Muscle layer of duodenum (tissue), 2 donors: Measurements from ENCODE around the gene TARS1.

Source experiments
- H3K27ac ChIP-seq: one replicate; pipeline ENCODE4 v1.7.0; 2013; ENCODE audit warnings: mild to moderate bottlenecking, low read length
- H3K27me3 ChIP-seq: one replicate; pipeline ENCODE4 v1.7.0; 2013; ENCODE audit warnings: low read depth, mild to moderate bottlenecking, control low read depth, low read length
- H3K36me3 ChIP-seq, 2 donors: one replicate each; pipeline ENCODE4 v1.7.0; 2013; ENCODE audit warnings: low read length in 2 of 2, control low read depth in 1 of 2, mild to moderate bottlenecking in 1 of 2; ENCODE audit not compliant: insufficient read depth in 2 of 2, control insufficient read depth in 1 of 2
- H3K4me1 ChIP-seq, 2 donors: one replicate each; pipeline ENCODE4 v1.7.0; 2013; ENCODE audit warnings: low read length in 2 of 2, mild to moderate bottlenecking in 2 of 2, control low read depth in 1 of 2, moderate library complexity in 1 of 2; ENCODE audit not compliant: insufficient read depth in 2 of 2, control insufficient read depth in 1 of 2
- H3K4me3 ChIP-seq, 2 donors: one replicate each; pipeline ENCODE4 v1.7.0; 2013; ENCODE audit warnings: low read length in 2 of 2, low read depth in 1 of 2, mild to moderate bottlenecking in 1 of 2
- H3K9me3 ChIP-seq, 2 donors: one replicate each; pipeline ENCODE4 v1.7.0; 2013; ENCODE audit warnings: low read length in 2 of 2, control low read depth in 1 of 2, mild to moderate bottlenecking in 1 of 2; ENCODE audit not compliant: control insufficient read depth in 1 of 2
- donor health status: healthy.

Gene TARS1

DNA sequence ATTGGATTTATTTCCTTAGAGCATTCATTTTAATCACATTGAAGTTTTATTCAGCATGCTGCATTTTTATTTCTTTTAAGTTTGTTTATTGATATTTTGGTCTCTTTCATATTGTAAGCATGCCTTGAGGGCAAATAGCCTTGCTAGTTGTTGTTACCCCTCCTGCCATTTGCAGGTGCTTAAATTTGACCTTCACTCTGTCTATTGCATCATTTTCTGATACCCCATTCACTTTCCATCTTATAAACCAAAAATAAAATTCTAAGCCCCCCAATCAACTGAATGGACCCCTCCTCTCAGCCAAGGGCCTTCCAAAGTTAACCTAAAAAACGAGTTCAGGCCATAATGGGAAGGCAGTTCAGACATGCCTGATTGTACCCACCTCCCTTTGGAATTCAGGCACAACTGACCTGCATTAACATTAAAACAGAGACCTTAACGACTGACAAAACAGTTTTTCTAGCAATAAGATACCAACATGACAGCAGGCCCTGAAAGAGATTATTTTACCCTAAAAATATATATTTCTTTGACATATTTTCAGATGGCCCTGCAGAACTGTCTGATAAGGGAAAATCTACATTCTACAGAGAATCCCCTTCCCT lies 32.1 kb downstream of the TARS1 start:
- H3K36me3 ChIP-seq, result peaks cover 20 to 76% of the 10 kb centered on the region in 2 donors
- no peaks in the 10 kb centered on the region for H3K4me1 ChIP-seq
- no peak overlapping the region for H3K27ac ChIP-seq
- no peak overlapping the region for H3K4me3 ChIP-seq
- H3K27me3 ChIP-seq, result no peaks in the 10 kb centered on the region
- H3K9me3 ChIP-seq, result no peaks in the 10 kb centered on the region

- Histone ChIP-seq H3K27ac (no peak overlapping the region), H3K9me3 (no peaks in the 10 kb centered on the region), H3K4me3 (no peak overlapping the region), H3K36me3 (peaks cover 15 to 65% of the 10 kb centered on the region in 2 donors), H3K27me3 (no peaks in the 10 kb centered on the region), H3K4me1 (no peaks in the 10 kb centered on the region)
Observed at GRCh38 chr5:33474004-33474403, 33.2 kb downstream of the TARS1 start.

- Histone ChIP-seq H3K27me3 (no peaks in the 10 kb centered on the region), H3K9me3 (no peaks in the 10 kb centered on the region), H3K4me3 (no peak overlapping the region), H3K36me3 (peaks cover 12 to 56% of the 10 kb centered on the region in 2 donors), H3K4me1 (no peaks in the 10 kb centered on the region), H3K27ac (no peak overlapping the region)
Observed at GRCh38 chr5:33474931-33475499, 34.2 kb downstream of the TARS1 start.

DNA sequence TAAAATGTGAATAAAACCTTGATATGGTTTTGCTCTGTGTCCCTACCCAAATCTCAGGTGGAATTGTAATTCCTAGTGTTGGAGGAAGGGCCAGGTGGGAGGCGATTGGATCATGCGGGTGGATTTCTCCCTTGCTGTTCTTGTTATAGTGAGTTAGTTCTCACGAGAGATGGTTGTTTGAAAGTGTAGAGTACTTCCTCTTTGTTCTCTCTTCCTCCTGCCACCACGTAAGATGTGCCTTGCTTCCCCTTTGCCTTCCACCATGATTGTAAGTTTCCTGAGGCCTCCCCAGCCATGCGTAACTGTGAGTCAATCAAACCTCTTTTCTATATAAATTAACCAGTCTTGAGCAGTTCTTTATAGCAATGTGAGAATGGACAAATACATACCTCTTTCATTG lies 34.9 kb downstream of the TARS1 start:
- H3K4me1 ChIP-seq, result no peaks in the 10 kb centered on the region
- no peak overlapping the region for H3K4me3 ChIP-seq
- H3K36me3 ChIP-seq, result peaks cover 5 to 49% of the 10 kb centered on the region in 2 donors
- no peaks in the 10 kb centered on the region for H3K9me3 ChIP-seq
- H3K27ac ChIP-seq, result no peak overlapping the region
- no peaks in the 10 kb centered on the region for H3K27me3 ChIP-seq

- Histone ChIP-seq H3K9me3 (no peaks in the 10 kb centered on the region), H3K36me3 (peaks cover 5 to 36% of the 10 kb centered on the region in 2 donors), H3K4me3 (no peak overlapping the region), H3K27me3 (no peaks in the 10 kb centered on the region), H3K27ac (no peak overlapping the region), H3K4me1 (no peaks in the 10 kb centered on the region)
Observed at GRCh38 chr5:33476992-33477391, 36.2 kb downstream of the TARS1 start.

GRCh38 chr5:33477816-33478215 lies 37.1 kb downstream of the TARS1 start:
- H3K4me1 ChIP-seq, result no peaks in the 10 kb centered on the region
- H3K36me3 ChIP-seq, result peaks cover 5 to 36% of the 10 kb centered on the region in 2 donors

DNA sequence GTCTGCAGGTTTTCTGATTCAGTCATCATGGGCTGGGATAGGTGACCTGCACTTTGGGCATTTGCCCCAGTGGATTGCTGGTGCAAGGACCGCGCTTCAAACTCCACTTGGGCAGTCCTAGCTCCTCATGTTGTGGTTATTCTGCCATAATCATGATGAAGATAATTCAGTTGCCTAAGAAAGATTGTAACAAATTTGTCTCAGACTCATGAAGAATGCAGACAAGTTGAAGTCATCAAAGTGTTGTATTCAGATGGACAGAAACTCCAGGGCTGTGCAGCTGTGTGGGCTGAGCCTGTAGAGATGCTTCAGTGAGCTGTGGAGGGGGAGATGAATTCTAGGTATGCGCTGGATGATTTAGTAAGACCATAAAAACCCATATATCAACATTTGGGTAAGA lies 38.5 kb downstream of the TARS1 start:
- Histone ChIP-seq H3K27ac (no peak overlapping the region), H3K36me3 (peaks cover 5 to 26% of the 10 kb centered on the region in 2 donors), H3K9me3 (no peaks in the 10 kb centered on the region), H3K4me1 (no peaks in the 10 kb centered on the region), H3K27me3 (no peaks in the 10 kb centered on the region), H3K4me3 (no peak overlapping the region)

More at GRCh38 chr5:33477816-33478215, 37.1 kb downstream of the TARS1 start:
- no peak overlapping the region for H3K4me3 ChIP-seq
- H3K27me3 ChIP-seq, result no peaks in the 10 kb centered on the region
- H3K9me3 ChIP-seq, result no peaks in the 10 kb centered on the region
- no peak overlapping the region for H3K27ac ChIP-seq

DNA sequence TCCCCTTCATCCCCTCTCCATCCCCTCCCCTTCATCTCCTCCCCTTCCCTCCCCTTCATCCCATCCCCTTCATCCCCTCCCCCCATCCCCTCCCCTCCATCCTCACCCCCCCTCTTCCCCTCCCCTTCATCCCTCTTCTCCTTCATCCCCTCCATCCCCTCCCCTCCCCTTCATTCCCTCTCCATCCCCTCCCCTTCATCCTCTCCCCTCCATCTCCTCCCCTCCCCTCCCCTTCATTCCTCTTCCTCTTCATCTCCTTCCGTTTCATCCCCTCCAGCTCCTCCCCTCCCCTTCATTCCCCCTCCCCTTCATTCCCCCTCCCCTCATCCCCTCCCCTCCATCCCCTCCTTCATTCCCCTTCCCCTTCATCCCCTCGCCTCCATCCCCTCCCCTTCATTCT lies 40.1 kb downstream of the TARS1 start:
- no peaks in the 10 kb centered on the region for H3K4me1 ChIP-seq
- H3K9me3 ChIP-seq, result no peaks in the 10 kb centered on the region
- H3K36me3 ChIP-seq, result peaks cover 0 to 11% of the 10 kb centered on the region in 2 donors
- H3K27ac ChIP-seq, result no peak overlapping the region
- no peaks in the 10 kb centered on the region for H3K27me3 ChIP-seq
- H3K4me3 ChIP-seq, result no peak overlapping the region

- H3K4me1 ChIP-seq, result no peaks in the 10 kb centered on the region
- no peaks in the 10 kb centered on the region for H3K27me3 ChIP-seq
Observed at GRCh38 chr5:33482335-33482734, 41.6 kb downstream of the TARS1 start.

GRCh38 chr5:33487236-33487635 lies 46.5 kb downstream of the TARS1 start:
- Histone ChIP-seq H3K36me3 (no peaks in the 10 kb centered on the region), H3K27ac (no peak overlapping the region), H3K4me3 (no peak overlapping the region), H3K9me3 (no peaks in the 10 kb centered on the region), H3K4me1 (peaks cover 0 to 4% of the 10 kb centered on the region in 2 donors), H3K27me3 (no peaks in the 10 kb centered on the region)

More at GRCh38 chr5:33482335-33482734, 41.6 kb downstream of the TARS1 start:
- H3K27ac ChIP-seq, result no peak overlapping the region
- no peaks in the 10 kb centered on the region for H3K36me3 ChIP-seq
- H3K9me3 ChIP-seq, result no peaks in the 10 kb centered on the region
- no peak overlapping the region for H3K4me3 ChIP-seq

DNA sequence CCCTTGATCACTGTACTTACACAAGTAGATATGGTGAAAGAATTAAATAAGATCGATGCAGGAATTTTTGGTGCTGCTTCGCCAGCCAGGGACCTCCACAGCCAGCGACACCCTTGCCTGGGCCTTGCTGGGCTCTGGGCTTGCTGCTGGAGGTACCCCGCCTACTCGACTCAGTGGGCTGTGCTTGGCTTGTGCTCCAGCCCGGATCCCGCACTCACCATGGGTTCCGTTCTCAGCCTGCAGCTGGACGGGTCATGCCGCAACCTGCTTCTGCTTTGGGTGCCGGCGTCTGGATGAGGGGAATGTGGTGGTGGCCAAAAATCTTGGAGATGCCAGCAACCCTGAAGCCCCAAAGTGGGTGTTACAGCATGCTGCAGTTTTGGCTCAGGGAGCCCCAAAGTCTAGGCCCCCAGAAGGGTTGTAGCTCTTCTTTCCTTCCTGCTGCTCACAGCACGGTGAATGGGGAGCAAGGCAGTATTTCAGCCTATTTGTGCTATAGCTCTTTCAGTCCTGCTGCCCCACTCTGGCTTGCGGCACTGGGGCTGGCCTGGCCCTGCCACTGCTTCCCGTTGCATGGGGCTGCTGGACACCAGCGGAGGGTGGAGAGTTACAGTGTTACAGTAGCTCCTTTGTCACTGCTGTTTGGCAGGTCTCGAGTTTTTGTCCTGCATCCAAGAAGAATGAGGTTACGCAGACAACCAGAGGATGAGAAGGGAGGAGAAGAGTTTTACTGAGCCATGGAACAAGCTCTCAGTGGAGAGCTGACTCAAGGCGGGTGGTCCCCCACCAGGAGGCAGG lies 48.0 kb downstream of the TARS1 start:
- Histone ChIP-seq H3K4me1 (peaks cover 0 to 4% of the 10 kb centered on the region in 2 donors), H3K27ac (no peak overlapping the region), H3K27me3 (no peaks in the 10 kb centered on the region), H3K36me3 (no peaks in the 10 kb centered on the region), H3K9me3 (no peaks in the 10 kb centered on the region), H3K4me3 (no peak overlapping the region)
